GM19455 (cell line): ENCODE data around the gene GCDH.
"Not testable (repeated sequence)": the region's sequence is repeated elsewhere in the genome, so short reads cannot be mapped to it uniquely, and the experiment has no call there.

Experiments used
- ATAC-seq: cut with Tn5 transposase; IDR thresholded peaks from one replicate; pipeline ENCODE4 v1.9.1; 2021; ENCODE audit not compliant: unreplicated experiment

GCDH gene

DNA sequence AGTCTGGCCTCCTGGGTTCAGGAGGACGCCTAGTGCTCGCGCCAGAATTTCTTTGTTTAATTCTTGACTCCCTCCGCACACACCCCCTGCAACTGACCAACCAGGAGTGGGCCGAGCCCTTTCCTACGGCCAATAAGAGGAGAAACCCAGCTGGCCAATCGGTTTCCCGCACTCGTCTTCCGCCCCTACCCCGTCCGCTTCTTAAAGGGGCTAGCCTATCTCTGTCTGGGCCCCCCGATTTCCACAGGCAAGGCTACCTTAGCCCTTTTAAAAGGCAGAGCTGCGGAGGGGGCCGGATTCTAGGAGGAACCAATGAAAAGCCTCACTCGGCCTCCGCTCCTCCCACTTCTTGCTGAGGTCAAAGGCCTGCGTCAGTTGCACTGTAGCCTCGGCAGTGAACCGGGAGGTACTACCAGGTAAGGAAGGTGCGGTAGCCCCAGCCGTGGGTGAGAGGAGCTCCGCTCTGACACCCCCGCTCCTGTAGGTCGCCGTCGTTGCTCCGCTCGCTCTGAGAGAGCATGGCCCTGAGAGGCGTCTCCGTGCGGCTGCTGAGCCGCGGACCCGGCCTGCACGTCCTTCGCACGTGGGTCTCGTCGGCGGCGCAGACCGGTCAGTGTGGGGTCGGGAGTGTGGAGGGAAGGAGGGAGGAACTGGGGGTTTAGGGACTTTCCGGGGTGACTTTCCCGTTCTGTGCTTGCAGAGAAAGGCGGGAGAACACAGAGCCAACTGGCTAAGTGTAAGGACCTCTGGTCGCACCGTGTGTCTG, at the start of gene GCDH:
TSS of gene GCDH (plus strand) at position 374 of the 766 bp plus-strand sequence. CDS start at position 519, 145 bp downstream.
- peak; percentile 92 for ATAC-seq

- no peak for ATAC-seq
Observed at GRCh38 chr19:12842511-12842910, 48.4 kb upstream of the GCDH start.

GRCh38 chr19:12843328-12843727, 47.6 kb upstream of the GCDH start:
- ATAC-seq, result no peak

- ATAC-seq, result no peak
Observed at GRCh38 chr19:12843999-12844732, 46.8 kb upstream of the GCDH start.

- not testable (repeated sequence) for ATAC-seq
Observed at GRCh38 chr19:12846613-12847012, 44.3 kb upstream of the GCDH start.

- ATAC-seq, result peak; percentile 64
Observed at GRCh38 chr19:12847159-12848139, 43.5 kb upstream of the GCDH start.

- ATAC-seq, result no peak
Observed at GRCh38 chr19:12856653-12857052, 34.3 kb upstream of the GCDH start.

GRCh38 chr19:12858041-12858928, 32.7 kb upstream of the GCDH start:
- no peak for ATAC-seq

DNA sequence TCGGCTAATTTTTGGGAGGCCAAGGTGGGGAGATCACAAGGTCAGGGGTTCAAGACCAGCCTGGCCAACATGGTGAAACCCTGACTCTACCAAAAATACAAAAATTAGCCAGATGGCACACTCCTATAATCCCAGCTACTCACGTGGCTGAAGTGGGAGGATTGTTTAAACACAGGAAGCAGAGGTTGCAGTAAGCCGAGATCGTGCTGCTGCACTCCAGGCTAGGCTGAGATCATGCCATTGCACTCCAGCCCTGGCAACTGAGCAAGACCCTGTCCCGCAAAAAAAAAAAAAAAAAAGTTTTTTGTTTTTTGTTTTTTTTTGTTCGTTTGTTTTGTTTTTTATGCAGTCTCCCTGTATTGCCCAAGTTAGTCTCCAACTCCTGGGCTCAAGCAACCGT, 31.4 kb upstream of the GCDH start:
- ATAC-seq, result no peak

DNA sequence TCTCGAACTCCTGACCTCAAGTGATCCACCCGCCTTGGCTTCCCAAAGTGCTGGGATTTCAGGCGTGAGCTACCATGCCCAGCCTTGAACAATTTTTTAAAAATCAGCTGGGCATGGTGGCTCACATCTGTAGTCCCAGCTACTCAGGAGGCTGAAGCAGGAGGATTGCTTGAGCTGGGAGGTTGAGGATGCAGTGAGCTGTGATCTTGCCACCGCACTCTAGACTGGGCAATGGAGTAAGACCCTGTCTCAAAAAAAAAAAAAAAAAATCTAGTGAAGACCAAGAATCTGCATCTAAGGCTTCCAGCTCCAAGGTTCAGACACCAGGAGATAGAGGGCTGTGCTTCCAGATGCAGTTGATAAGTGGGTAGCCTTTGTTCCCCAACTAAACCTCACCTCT, 26.8 kb upstream of the GCDH start:
- no peak for ATAC-seq

GRCh38 chr19:12864721-12865715, 25.9 kb upstream of the GCDH start:
- no peak for ATAC-seq

- ATAC-seq, result no peak
Observed at GRCh38 chr19:12865746-12866415, 25.1 kb upstream of the GCDH start.

GRCh38 chr19:12866416-12867119, 24.4 kb upstream of the GCDH start:
- ATAC-seq, result no peak

- no peak for ATAC-seq
Observed at GRCh38 chr19:12867120-12868099, 23.6 kb upstream of the GCDH start.

- ATAC-seq, result no peak
Observed at GRCh38 chr19:12868540-12869112, 22.3 kb upstream of the GCDH start.

- no peak for ATAC-seq
Observed at GRCh38 chr19:12871681-12872080, 19.3 kb upstream of the GCDH start.
